ENCODE measurements around the gene ZNF273. TPM values are rescaled to one million over a fixed set of nuclear protein-coding genes. Genes with fewer than 3 reads are reported as not detected.

The ZNF273 gene
- polyA plus RNA-seq, 1 of the 3 experiments (the other 2 are of a cell fraction): 2.3 TPM

DNA sequence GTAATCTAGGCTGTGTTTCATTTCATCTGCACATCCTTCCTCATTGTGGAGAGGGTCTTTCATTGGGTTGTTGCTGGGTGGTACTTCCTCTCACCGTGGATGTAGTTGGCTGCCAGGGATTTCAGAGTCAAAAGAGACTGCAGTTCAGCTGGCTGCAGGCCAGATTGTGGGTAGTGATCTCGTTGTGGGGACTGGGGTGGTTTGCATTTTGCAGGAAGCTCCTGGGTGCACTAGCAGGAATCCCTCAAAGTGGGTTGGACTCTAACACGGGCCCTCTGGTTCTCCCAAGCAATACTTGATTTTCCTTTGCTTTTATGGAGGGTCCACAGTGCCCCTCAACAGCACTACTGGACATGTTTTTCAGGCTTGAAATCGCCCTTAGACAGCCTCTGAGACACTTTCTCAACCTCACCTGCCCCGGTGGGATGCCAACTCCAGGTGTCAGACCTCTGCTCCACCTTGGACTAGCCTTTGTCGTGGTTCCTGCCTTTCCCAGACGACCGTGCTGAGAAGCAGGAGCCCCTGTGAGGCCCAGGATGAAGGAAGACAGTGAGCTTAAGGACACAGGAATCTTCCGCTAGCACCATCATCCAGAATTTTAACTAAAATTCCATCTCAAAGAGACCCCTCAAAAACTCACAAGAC, 23.9 kb upstream of the ZNF273 start:
- Histone ChIP-seq H3K27me3 (ENCODE audit: insufficient read depth) (peaks cover 9% of the 10 kb centered on the region; the same call in 1 of the 2 replicates), H3K4me3 (ENCODE audit: low read depth in 2 of 2, low read length in 1 of 2) (no peak overlapping the region), H3K4me2 (no peak overlapping the region), H3K9ac (no peak overlapping the region), H3K36me3 (replicated peaks in 1 of 2; ENCODE audit: control insufficient read depth in 1 of 2, insufficient read depth in 2 of 2, low read length in 1 of 2) (no peaks in the 10 kb centered on the region), H3K9me3 (no peaks in the 10 kb centered on the region), H2AFZ (ENCODE audit: low read depth) (no peak overlapping the region), H3K4me1 (ENCODE audit: control insufficient read depth in 1 of 2, insufficient read depth in 2 of 2, low read depth in 1 of 2, low read length in 1 of 2) (peaks cover 0 to 6% of the 10 kb centered on the region in 2 experiments; a peak in 1 of 4 replicates), H4K20me1 (ENCODE audit: insufficient read depth) (no peaks in the 10 kb centered on the region), H3K27ac (ENCODE audit: low read depth in 2 of 2, low read length in 1 of 2) (no peak overlapping the region), H3K9me2 (no peaks in the 10 kb centered on the region), H3K79me2 (ENCODE audit: insufficient read depth) (no peaks in the 10 kb centered on the region), H3F3A (replicated peaks; ENCODE audit: insufficient read depth) (no peaks in the 10 kb centered on the region)
- TF ChIP-seq NRF1 (IDR thresholded peaks at IDR 0.05; ENCODE audit: low read depth, low read length) (no peak), SIN3A (IDR thresholded peaks at IDR 0.05; ENCODE audit: borderline replicate concordance, low read depth, low read length) (no peak), RFX5 (IDR thresholded peaks at IDR 0.05; ENCODE audit: low read length) (no peak), POLR2AphosphoS5 (IDR thresholded peaks at IDR 0.05; ENCODE audit: low read depth, low read length) (no peak), GABPA (IDR thresholded peaks at IDR 0.05; ENCODE audit: low read depth) (no peak), FOXM1 (IDR thresholded peaks at IDR 0.05; ENCODE audit: low read depth) (no peak), YY1 (IDR thresholded peaks at IDR 0.05; ENCODE audit: low read depth) (no peak), TCF12 (IDR thresholded peaks at IDR 0.05) (no peak), MEF2A (IDR thresholded peaks at IDR 0.05; ENCODE audit: borderline replicate concordance, low read depth) (no peak), GATA2 (CRISPR knock-in tag; IDR thresholded peaks at IDR 0.05) (no peak)
- TF ChIP-seq, protein P1, sequence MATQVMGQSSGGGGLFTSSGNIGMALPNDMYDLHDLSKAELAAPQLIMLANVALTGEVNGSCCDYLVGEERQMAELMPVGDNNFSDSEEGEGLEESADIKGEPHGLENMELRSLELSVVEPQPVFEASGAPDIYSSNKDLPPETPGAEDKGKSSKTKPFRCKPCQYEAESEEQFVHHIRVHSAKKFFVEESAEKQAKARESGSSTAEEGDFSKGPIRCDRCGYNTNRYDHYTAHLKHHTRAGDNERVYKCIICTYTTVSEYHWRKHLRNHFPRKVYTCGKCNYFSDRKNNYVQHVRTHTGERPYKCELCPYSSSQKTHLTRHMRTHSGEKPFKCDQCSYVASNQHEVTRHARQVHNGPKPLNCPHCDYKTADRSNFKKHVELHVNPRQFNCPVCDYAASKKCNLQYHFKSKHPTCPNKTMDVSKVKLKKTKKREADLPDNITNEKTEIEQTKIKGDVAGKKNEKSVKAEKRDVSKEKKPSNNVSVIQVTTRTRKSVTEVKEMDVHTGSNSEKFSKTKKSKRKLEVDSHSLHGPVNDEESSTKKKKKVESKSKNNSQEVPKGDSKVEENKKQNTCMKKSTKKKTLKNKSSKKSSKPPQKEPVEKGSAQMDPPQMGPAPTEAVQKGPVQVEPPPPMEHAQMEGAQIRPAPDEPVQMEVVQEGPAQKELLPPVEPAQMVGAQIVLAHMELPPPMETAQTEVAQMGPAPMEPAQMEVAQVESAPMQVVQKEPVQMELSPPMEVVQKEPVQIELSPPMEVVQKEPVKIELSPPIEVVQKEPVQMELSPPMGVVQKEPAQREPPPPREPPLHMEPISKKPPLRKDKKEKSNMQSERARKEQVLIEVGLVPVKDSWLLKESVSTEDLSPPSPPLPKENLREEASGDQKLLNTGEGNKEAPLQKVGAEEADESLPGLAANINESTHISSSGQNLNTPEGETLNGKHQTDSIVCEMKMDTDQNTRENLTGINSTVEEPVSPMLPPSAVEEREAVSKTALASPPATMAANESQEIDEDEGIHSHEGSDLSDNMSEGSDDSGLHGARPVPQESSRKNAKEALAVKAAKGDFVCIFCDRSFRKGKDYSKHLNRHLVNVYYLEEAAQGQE (IDR thresholded peaks at IDR 0.05; ENCODE audit: low read depth, low read length): no peak
- TF ChIP-seq, protein P2, sequence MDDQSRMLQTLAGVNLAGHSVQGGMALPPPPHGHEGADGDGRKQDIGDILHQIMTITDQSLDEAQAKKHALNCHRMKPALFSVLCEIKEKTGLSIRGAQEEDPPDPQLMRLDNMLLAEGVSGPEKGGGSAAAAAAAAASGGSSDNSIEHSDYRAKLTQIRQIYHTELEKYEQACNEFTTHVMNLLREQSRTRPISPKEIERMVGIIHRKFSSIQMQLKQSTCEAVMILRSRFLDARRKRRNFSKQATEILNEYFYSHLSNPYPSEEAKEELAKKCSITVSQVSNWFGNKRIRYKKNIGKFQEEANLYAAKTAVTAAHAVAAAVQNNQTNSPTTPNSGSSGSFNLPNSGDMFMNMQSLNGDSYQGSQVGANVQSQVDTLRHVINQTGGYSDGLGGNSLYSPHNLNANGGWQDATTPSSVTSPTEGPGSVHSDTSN (IDR thresholded peaks at IDR 0.05): no peak
- TF ChIP-seq, protein P3, sequence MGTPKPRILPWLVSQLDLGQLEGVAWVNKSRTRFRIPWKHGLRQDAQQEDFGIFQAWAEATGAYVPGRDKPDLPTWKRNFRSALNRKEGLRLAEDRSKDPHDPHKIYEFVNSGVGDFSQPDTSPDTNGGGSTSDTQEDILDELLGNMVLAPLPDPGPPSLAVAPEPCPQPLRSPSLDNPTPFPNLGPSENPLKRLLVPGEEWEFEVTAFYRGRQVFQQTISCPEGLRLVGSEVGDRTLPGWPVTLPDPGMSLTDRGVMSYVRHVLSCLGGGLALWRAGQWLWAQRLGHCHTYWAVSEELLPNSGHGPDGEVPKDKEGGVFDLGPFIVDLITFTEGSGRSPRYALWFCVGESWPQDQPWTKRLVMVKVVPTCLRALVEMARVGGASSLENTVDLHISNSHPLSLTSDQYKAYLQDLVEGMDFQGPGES (IDR thresholded peaks at IDR 0.05; ENCODE audit: low read depth, low read length): no peak
- 31% methylated on average over 9 of the region's 9 CpGs for WGBS (ENCODE audit: low lambda C conversion rate)
- POLR2A ChIA-PET: no interaction called here
- DNase-seq: peak; percentile 9
- CTCF ChIA-PET: no interaction called here

Data from SK-N-SH (cell line).